Naive thymus-derived CD4-positive, alpha-beta T cell (primary cell): Measurements from ENCODE around the gene KLB. TPM values are rescaled to one million over a fixed set of nuclear protein-coding genes. Genes with fewer than 3 reads are reported as not detected.
"Not testable (repeated sequence)": the region's sequence is repeated elsewhere in the genome, so short reads cannot be mapped to it uniquely, and the experiment has no call there.

Experiments
- ATAC-seq: fragments of 150-1000 bp; cut with Tn5 transposase; 2 replicates; pipeline ENCODE4 v1.10.0; 2021; ENCODE audit warnings: mild to moderate bottlenecking, moderate library complexity
- CTCF ChIA-PET: fragments of 350-600 bp; sonication (Branson Sonifier 250); formaldehyde crosslinking; loops from one replicate; lab custom pipeline; 2021; ENCODE audit warnings: antibody characterized with exemption; lab: Charles Lee
- POLR2A ChIA-PET: fragments of 350-600 bp; sonication (Branson Sonifier 250); formaldehyde crosslinking; loops from one replicate; lab custom pipeline; 2021; ENCODE audit warnings: antibody characterized with exemption, inconsistent platforms; lab: Charles Lee
- DNase-seq, 9 donors: peaks; one replicate each; pipeline versions ENCODE4 v3.0.0 to v3.0.0-alpha.2; 2020 to 2022; ENCODE audit warnings: mixed read lengths in 1 of 9
- H3K27ac ChIP-seq: one replicate; pipeline ENCODE4 v1.7.0; 2013; ENCODE audit warnings: mild to moderate bottlenecking, low read depth, low read length, moderate library complexity
- H3K27me3 ChIP-seq, 2 donors: one replicate each; pipeline ENCODE4 v1.7.0; 2013; ENCODE audit warnings: low read length in 2 of 2, mild to moderate bottlenecking in 2 of 2, moderate library complexity in 2 of 2; ENCODE audit not compliant: control insufficient read depth in 2 of 2, insufficient read depth in 2 of 2
- H3K36me3 ChIP-seq, 3 experiments: 1 replicate in 2 of 3; 2 replicates in 1 of 3; pipeline ENCODE4 v1.7.0; 2013; ENCODE audit warnings: low read length in 3 of 3, mild to moderate bottlenecking in 3 of 3, moderate library complexity in 1 of 3; ENCODE audit not compliant: insufficient read depth in 3 of 3, control insufficient read depth in 2 of 3
- H3K4me1 ChIP-seq, 2 donors: one replicate each; pipeline ENCODE4 v1.7.0; 2013; ENCODE audit warnings: low read length in 2 of 2, mild to moderate bottlenecking in 2 of 2, moderate library complexity in 1 of 2; ENCODE audit not compliant: control insufficient read depth in 2 of 2, insufficient read depth in 2 of 2
- H3K4me3 ChIP-seq: 2 replicates; pipeline ENCODE4 v1.7.0; 2013; ENCODE audit warnings: mild to moderate bottlenecking, low read length
- H3K9me3 ChIP-seq, 3 experiments: 1 replicate in 2 of 3; 2 replicates in 1 of 3; pipeline ENCODE4 v1.7.0; 2013; ENCODE audit warnings: low read length in 3 of 3; ENCODE audit not compliant: control insufficient read depth in 2 of 3
- H3K27ac Mint-ChIP-seq, 9 donors: one replicate each; pipeline ENCODE4 v1.8.0; 2020 to 2022; ENCODE audit warnings: mixed read lengths in 9 of 9, mild to moderate bottlenecking in 8 of 9, moderate library complexity in 5 of 9, inconsistent platforms in 2 of 9
- H3K27me3 Mint-ChIP-seq, 5 donors: one replicate each; pipeline ENCODE4 v1.8.0; 2021 to 2022; ENCODE audit warnings: mixed read lengths in 5 of 5, mild to moderate bottlenecking in 1 of 5
- H3K36me3 Mint-ChIP-seq, 5 donors: one replicate each; pipeline ENCODE4 v1.8.0; 2020 to 2022; ENCODE audit warnings: mixed read lengths in 5 of 5, mild to moderate bottlenecking in 3 of 5, inconsistent platforms in 1 of 5
- H3K4me1 Mint-ChIP-seq, 7 donors: one replicate each; pipeline ENCODE4 v1.8.0; 2020 to 2022; ENCODE audit warnings: mixed read lengths in 7 of 7, mild to moderate bottlenecking in 3 of 7, inconsistent platforms in 1 of 7
- H3K4me3 Mint-ChIP-seq, 10 donors: one replicate each; pipeline ENCODE4 v1.8.0; 2020 to 2022; ENCODE audit warnings: mild to moderate bottlenecking in 10 of 10, mixed read lengths in 10 of 10, moderate library complexity in 6 of 10, inconsistent platforms in 2 of 10
- H3K9me3 Mint-ChIP-seq, 11 donors: one replicate each; pipeline ENCODE4 v1.8.0; 2020 to 2022; ENCODE audit warnings: mixed read lengths in 11 of 11, mild to moderate bottlenecking in 4 of 11, inconsistent platforms in 1 of 11, moderate library complexity in 1 of 11
- intact Hi-C, 2 donors: fragments of 100-400 bp; cut with micrococcal nuclease; formaldehyde crosslinking; loops; one replicate each; pipeline ENCODE4 v1.15.1; 2023
- polyA plus RNA-seq, 2 donors: library from polyadenylated mRNA; unstranded; fragments of 300-500 nt; fragmentation: Illumina TruSeq; gene quantifications; one replicate each; pipeline ENCODE4 v1.2.3, GENCODE V29; 2021
- total RNA-seq, 6 experiments: library from RNA in 5 of 6; stranded (reverse) in 5 of 6; gene quantifications; 1 replicate in 5 of 6; 2 replicates in 1 of 6; pipeline ENCODE4 v1.2.3 and lab custom pipeline; 2021 to 2026

The KLB gene
- total RNA-seq: not detected
- under 1 TPM in 1 of 2 donors, not detected in 1; 0.07 TPM for polyA plus RNA-seq
- not detected for total RNA-seq (lab: John Stamatoyannopoulos, UW)

- intact Hi-C loops: loop anchor here in 1 of 2 donors (10.0 kb wide), 1 partner anchor 52 kb away; no protein-coding TSS in a partner anchor
- no peaks in the 10 kb centered on the region for H3K4me1 Mint-ChIP-seq
- H3K4me3 ChIP-seq: no peak within 1 kb of the TSS
- H3K27ac ChIP-seq: no peak within 1 kb of the TSS
- no peak within 1 kb of the TSS for H3K4me3 Mint-ChIP-seq
- ChIA-PET CTCF (no interaction called here), POLR2A (no interaction called here)
- H3K36me3 Mint-ChIP-seq: no peaks in the 10 kb centered on the region
- no peaks in the 10 kb centered on the region for H3K4me1 ChIP-seq
- no peaks in the 10 kb centered on the region for H3K9me3 ChIP-seq
- H3K27me3 ChIP-seq: no peaks in the 10 kb centered on the region
- H3K9me3 Mint-ChIP-seq: no peaks in the 10 kb centered on the region
- H3K27me3 Mint-ChIP-seq: peaks cover 0 to 10% (median 0%) of the 10 kb centered on the region in 5 donors
- DNase-seq (no peak), ATAC-seq (no peak)
- H3K27ac Mint-ChIP-seq: no peak within 1 kb of the TSS
- no peaks in the 10 kb centered on the region for H3K36me3 ChIP-seq
Observed at GRCh38 chr4:39406763-39407583, at the start of gene KLB. Gene KLB, plus strand, starts transcription at chr4:39406930. Its CDS starts 20 bp downstream, at chr4:39406950.

- H3K27ac ChIP-seq: peak overlapping the region; percentile 46
- DNase-seq: no peak
- peaks cover 17 to 32% of the 10 kb centered on the region in 2 donors for H3K4me1 ChIP-seq
- no peak overlapping the region for H3K4me3 ChIP-seq
- Mint-ChIP-seq H3K4me1 (peaks cover 32 to 66% (median 59%) of the 10 kb centered on the region in 7 donors), H3K4me3 (peak overlapping the region in 3 of 10 donors; percentile 14 to 27 (median 27)), H3K27ac (peak overlapping the region; percentile 57 to 92 (median 71)), H3K36me3 (peaks cover 0 to 11% (median 4%) of the 10 kb centered on the region in 5 donors), H3K27me3 (no peaks in the 10 kb centered on the region), H3K9me3 (no peaks in the 10 kb centered on the region)
- ATAC-seq: no peak
- no peaks in the 10 kb centered on the region for H3K9me3 ChIP-seq
- ChIA-PET CTCF (no interaction called here), POLR2A (interaction anchor here (0.7 to 8.3 kb wide), 2 partner anchors 9 to 311 kb away, joined by 3 to 51 read pairs; partner anchors contain the start of gene RFC1)
- H3K27me3 ChIP-seq: no peaks in the 10 kb centered on the region
- H3K36me3 ChIP-seq: no peaks in the 10 kb centered on the region
- intact Hi-C loops: loop anchor here (10.0 kb wide), 5 partner anchors 48 to 1672 kb away; partner anchors contain the start of genes KLB (in 1 of the 2), RELL1 (in 1 of the 2) and SMIM14 (in 1 of the 2)
Observed at GRCh38 chr4:39357002-39357401, 49.7 kb upstream of the KLB start.

GRCh38 chr4:39360611-39361010 is 46.1 kb upstream of the KLB start:
- H3K4me3 ChIP-seq, H3K27ac ChIP-seq, ATAC-seq, H3K36me3 ChIP-seq, H3K27me3 ChIP-seq, DNase-seq, H3K9me3 ChIP-seq, H3K9me3 Mint-ChIP-seq, CTCF ChIA-PET, H3K4me3 Mint-ChIP-seq, H3K27ac Mint-ChIP-seq, H3K27me3 Mint-ChIP-seq: not testable (repeated sequence)
- intact Hi-C loops: loop anchor here (10.0 kb wide), 4 partner anchors 46 to 1046 kb away; partner anchors contain the start of genes RHOH (in 1 of the 2) and UGDH (in 1 of the 2)
- Mint-ChIP-seq H3K4me1 (peaks cover 42 to 66% (median 56%) of the 10 kb centered on the region in 7 donors), H3K36me3 (peaks cover 0 to 17% (median 4%) of the 10 kb centered on the region in 5 donors)
- H3K4me1 ChIP-seq: peaks cover 11 to 31% of the 10 kb centered on the region in 2 donors
- POLR2A ChIA-PET: interaction anchor here (0.7 kb wide), 1 partner anchor 97 kb away, joined by 3 read pairs; no protein-coding TSS in a partner anchor

- peaks cover 0 to 5% (median 0%) of the 10 kb centered on the region in 11 donors for H3K9me3 Mint-ChIP-seq
- intact Hi-C loops: loop anchor here (10.0 kb wide), 4 partner anchors 48 to 1048 kb away; partner anchors contain the start of genes RHOH (in 1 of the 2) and UGDH (in 1 of the 2)
- Histone ChIP-seq H3K4me3 (no peak overlapping the region), H3K27ac (no peak overlapping the region), H3K36me3 (peaks cover 0 to 4% (median 0%) of the 10 kb centered on the region in 3 experiments), H3K9me3 (no peaks in the 10 kb centered on the region), H3K4me1 (peaks cover 12 to 22% of the 10 kb centered on the region in 2 donors), H3K27me3 (no peaks in the 10 kb centered on the region)
- H3K36me3 Mint-ChIP-seq: peaks cover 0 to 17% (median 4%) of the 10 kb centered on the region in 5 donors
- no peaks in the 10 kb centered on the region for H3K27me3 Mint-ChIP-seq
- H3K27ac Mint-ChIP-seq: peak overlapping the region in 7 of 9 donors; percentile 3 to 71 (median 20)
- CTCF ChIA-PET: no interaction called here
- H3K4me1 Mint-ChIP-seq: peaks cover 39 to 71% (median 53%) of the 10 kb centered on the region in 7 donors
- no peak for DNase-seq
- H3K4me3 Mint-ChIP-seq: peak overlapping the region in 9 of 10 donors; percentile 8 to 88 (median 30)
- ATAC-seq: no peak
- POLR2A ChIA-PET: interaction anchor here (0.7 to 1.1 kb wide), 3 partner anchors 9 to 37 kb away, joined by 3 to 4 read pairs (median 4); no protein-coding TSS in a partner anchor
Observed at GRCh38 chr4:39362827-39363226, 43.9 kb upstream of the KLB start.

DNA sequence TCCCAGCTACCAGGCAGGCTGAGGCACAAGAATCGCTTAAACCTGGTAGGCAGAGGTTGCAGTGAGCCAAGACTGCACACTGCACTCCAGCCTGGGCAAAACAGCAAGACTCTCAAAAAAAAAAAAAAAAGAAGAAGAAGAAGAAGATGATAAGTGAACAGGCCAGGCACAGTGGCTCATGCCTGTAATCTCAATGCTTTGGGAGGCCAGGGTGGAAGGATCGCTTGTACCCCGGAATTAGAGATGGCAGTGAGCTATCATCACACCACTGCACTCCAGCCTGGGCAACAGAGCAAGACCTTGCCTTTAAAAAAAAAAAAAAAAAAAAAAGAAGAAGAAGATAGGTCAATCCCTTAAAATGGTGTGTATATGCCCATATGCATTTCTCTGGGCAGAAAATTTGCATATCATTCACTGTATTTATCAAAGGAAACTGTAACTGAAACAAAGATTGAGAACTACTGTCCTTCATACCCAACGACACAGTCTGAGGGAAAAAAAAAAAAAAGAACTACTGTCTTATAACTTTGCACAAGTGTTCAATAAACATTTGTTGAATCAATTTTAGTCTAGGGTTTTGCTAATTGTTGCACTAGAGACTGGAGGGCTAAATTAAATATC is 42.8 kb upstream of the KLB start:
- Mint-ChIP-seq H3K4me1 (peaks cover 36 to 64% (median 46%) of the 10 kb centered on the region in 7 donors), H3K9me3 (peaks cover 0 to 5% (median 0%) of the 10 kb centered on the region in 11 donors), H3K4me3 (peak overlapping the region; percentile 42 to 98 (median 78)), H3K27ac (peak overlapping the region in 6 of 9 donors; percentile 1 to 78 (median 44)), H3K27me3 (no peaks in the 10 kb centered on the region), H3K36me3 (peaks cover 0 to 14% (median 3%) of the 10 kb centered on the region in 5 donors)
- Histone ChIP-seq H3K36me3 (peaks cover 0 to 4% (median 0%) of the 10 kb centered on the region in 3 experiments), H3K27me3 (no peaks in the 10 kb centered on the region), H3K9me3 (no peaks in the 10 kb centered on the region), H3K4me1 (peaks cover 12 to 21% of the 10 kb centered on the region in 2 donors), H3K4me3 (no peak overlapping the region), H3K27ac (peak overlapping the region; percentile 55)
- ATAC-seq (no peak), DNase-seq (no peak)
- POLR2A ChIA-PET: interaction anchor here (1.0 to 3.7 kb wide), 3 partner anchors 9 to 95 kb away, joined by 4 to 51 read pairs (median 29); partner anchors contain the start of genes LIAS and RPL9
- intact Hi-C loops: loop anchor here (10.0 kb wide), 4 partner anchors 49 to 1049 kb away; partner anchors contain the start of genes RHOH (in 1 of the 2) and UGDH (in 1 of the 2)
- CTCF ChIA-PET: no interaction called here
